DLD1 (cell line): ENCODE measurements around the gene NKAIN2.

Experiments
- in situ Hi-C: cut with HindIII; loops from 2 replicates; pipeline ENCODE4 v1.10.0; 2017; ENCODE audit warnings: low sequenced_read_pairs

Gene NKAIN2

GRCh38 chr6:124073820-124074587 lies 270.3 kb downstream of the NKAIN2 start:
- in situ Hi-C loops, result no loop called here

DNA sequence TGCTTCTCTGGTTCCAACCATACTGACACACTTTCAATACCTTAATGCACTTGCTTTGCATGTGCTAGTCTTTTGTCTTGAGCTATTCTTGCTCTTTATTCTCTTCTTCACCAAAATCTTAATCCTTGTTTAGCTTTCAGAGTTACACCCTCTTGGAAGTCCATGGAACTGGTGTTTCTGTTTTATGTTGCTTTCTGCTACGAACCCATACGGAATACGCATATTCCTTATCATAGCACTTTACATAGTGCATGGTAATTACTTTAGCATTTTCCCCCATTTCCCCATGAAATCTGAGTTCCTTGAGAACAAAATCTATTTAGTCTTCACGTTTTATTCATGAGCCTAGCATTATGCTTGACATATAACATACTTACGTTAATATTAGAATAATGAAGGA lies 270.9 kb downstream of the NKAIN2 start:
- in situ Hi-C loops, result no loop called here

- in situ Hi-C loops, result no loop called here
Measured at GRCh38 chr6:124076336-124077048, 272.8 kb downstream of the NKAIN2 start.

GRCh38 chr6:124078169-124078568 lies 274.5 kb downstream of the NKAIN2 start:
- in situ Hi-C loops, result no loop called here

- in situ Hi-C loops, result no loop called here
Measured at GRCh38 chr6:124080483-124080882, 276.8 kb downstream of the NKAIN2 start.

DNA sequence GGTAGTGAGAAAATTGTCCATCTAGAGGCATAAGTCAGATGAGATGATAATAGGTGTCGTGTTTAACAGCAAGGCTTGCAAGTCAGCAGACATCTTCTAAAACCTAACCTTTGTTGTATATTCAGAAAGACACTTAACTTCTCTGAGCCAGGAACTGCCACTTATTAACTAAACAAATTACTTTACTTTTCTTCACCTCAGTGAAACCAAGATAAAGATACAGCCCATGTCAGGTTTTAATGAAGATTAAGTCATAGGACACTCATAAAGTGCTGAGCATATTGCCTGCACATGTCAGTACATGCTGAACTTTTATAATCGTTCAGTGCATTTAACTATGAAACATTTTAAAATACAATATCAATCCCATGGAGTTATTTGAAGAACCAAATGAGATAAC lies 286.8 kb downstream of the NKAIN2 start:
- in situ Hi-C loops, result no loop called here

DNA sequence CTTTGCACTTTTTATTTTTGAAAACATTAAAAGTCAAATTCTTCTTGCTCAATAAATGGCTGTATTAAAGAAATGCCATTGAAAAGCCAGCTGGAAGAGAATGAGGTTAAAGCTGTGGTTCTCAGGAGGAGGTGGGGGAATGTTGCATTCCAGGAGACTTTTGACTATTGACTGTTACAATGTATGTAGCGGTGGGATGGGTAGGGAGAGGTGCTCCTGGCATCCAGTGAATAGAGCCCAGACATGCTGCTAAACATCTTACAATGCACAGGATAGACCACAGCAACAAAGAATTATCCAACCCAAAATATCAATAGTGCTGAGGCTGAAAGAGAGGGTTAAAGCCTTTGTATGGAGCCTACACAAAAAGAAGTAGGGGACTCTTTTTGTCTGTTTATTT lies 295.9 kb downstream of the NKAIN2 start:
- in situ Hi-C loops, result no loop called here

- in situ Hi-C loops, result no loop called here
Measured at GRCh38 chr6:124110514-124110913, 306.8 kb downstream of the NKAIN2 start.

DNA sequence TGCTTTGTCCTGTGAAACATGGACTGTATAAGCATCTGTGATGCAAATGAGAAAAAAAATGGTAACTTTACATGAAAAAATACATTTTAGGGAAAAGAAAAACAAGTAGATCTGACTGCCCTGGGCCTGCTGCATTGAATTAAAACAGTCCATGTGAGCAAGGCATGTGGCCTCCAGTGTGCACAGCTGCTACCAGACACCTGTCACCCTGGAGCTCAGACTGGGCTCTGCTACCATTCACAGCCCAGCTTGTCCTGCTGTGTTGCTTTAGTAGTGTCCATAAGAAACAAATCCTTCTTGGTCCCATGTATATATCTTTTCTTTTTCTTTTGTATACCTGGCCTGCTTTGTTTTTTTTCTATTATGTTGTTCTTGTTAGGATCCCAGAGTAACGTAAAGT lies 315.9 kb downstream of the NKAIN2 start:
- in situ Hi-C loops, result no loop called here

DNA sequence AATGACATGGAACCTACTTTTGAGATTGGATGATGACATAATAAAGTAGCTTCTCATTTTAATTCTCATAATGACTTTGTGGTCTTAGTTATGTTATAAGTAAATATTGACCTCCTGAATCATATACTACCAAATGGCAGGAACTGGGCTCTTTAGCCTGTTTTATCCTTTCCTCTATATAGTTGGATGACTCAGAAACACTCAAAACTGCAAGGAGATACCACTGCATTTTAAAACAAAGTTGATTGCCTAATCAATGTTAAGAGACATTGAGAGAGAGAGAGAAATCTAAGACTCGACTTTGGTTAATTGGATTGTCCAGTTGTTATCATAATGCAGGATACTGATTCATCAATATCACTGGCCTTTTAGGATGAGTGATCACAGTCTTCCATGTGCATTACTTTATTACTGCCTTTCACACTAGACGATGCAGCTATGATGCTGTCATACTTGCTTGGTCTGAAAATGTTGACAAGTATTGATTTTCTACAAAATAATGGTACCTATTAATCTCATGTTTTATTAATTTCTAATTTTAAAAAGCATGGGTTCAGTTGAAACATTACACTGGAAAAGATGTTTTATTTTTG lies 320.0 kb downstream of the NKAIN2 start:
- in situ Hi-C loops, result no loop called here

DNA sequence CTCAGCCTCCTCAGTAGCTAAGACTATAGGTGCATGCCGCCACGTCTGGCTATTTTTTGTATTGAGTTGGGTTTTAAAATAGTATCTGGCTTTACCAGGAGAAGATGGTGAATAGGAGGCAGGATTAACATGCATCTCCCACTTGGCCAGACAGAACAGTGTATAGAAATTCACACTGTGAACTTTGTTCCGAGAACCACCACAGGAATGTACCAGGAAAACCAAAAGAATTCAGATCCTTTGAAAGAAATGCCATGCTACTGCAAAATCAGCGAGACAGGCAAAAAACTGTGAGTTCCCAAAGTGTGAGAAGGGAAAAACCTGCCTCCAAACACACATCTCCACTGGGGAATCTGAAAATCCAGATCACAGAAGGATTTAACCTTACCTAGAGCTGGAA lies 327.6 kb downstream of the NKAIN2 start:
- in situ Hi-C loops, result no loop called here

DNA sequence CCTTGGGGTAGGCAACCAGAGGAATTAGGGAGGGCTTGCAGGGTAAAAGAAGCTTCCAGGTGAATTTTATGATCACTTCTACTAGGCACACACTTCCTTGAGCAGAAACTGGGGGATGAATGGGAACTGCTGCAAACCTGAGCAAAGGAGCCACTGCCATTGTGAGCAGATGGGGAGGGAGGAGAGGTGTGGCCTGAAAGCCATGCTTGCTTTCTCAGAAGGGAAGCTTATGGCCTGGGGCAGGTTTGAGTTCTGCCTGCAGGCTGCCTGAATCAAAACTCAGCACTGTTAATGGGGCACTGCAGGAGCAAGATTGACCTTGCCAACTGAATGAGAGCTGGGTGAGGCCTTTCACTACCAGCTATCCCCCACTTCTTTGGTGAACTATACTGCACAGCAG lies 328.1 kb downstream of the NKAIN2 start:
- in situ Hi-C loops, result no loop called here

DNA sequence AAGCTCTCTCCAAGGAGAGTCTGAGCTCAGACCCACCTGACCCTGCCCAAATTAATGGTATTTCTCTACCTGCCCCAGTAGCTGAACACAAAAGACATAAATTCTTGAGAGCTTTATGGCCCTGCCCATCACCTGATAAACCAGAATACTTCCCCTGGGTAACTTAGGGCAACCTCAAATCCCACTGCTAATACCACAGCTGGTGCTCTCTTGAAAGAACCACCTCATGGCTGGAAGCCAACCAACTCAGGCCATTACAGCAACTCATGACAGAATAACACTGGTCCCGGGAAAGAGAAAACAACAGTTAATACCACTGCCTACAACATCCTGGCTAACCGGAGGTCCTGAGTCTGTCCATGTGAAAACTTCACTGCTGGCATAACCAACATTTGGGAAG lies 328.6 kb downstream of the NKAIN2 start:
- in situ Hi-C loops, result no loop called here

GRCh38 chr6:124142852-124143251 lies 339.2 kb downstream of the NKAIN2 start:
- in situ Hi-C loops, result no loop called here

DNA sequence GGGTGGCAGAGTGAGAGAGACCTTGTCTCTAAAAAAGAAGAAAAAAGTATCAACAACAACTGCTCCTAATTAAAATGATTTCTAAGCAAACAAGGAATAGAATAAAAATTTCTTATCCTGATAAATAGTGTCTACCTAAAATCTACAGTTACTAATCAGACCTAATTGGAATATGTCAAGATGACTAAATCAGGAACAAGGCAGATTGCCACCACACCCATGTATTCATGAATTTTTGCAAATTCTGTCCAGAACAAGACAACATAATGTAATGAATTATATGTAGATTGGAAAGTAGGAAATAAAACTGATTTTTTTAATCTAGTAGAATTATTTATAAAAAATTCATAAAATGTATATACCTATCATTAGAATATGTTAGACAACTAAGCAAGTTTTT lies 339.8 kb downstream of the NKAIN2 start:
- in situ Hi-C loops, result no loop called here

GRCh38 chr6:124147621-124148020 lies 344.0 kb downstream of the NKAIN2 start:
- in situ Hi-C loops, result no loop called here

DNA sequence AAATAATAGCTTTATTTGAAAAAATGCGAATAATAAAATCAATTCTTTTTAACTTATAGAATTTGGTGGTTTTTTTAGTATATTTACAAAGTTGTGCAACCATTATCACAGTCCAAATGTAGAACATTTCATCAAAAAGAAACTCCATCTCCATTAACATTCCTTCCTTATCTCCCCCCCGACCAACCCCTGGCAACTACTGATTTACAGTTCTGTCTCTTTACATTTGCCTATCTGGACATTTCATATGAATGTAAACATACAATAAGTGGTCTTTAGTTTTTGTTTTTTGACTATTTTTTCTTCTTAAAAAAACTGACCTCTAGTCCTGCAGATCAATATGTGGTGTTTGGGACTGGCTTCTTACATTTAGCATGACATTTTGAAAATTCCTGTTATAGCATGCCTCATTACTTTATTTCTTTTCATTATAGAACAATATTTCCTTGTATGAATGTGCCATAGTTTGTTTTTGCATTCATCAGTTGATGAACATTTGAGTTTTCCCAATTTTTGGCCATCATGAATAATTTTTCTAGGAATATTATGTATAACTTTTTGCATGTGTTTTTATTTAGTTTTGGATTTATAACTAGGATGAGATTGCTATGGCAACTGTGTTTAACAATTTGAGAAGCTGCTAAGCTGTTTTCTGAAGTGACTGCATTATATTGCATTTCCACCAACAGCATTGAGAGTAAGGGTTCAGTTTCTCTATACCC lies 344.7 kb downstream of the NKAIN2 start:
- in situ Hi-C loops, result no loop called here

DNA sequence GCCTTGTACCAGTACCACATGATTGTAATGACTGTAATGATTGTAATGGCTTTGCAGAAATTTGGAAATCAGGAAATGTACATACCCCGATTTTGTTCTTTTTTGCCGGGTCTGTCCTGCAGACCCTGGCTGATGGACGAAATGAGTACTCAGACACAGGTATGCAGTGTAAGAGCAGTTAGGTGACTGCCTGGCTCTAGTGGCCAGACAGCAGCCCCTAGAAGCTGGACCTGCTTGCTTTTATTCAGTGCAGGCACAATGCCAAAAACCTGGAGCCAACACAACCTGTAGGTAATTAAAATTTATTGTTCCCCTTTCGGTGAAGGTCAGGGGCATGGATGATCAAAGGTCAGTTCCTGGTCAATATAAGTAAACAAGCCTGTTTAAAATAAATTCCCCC lies 346.0 kb downstream of the NKAIN2 start:
- in situ Hi-C loops, result no loop called here

GRCh38 chr6:124158024-124158423 lies 354.4 kb downstream of the NKAIN2 start:
- in situ Hi-C loops, result no loop called here

GRCh38 chr6:124163676-124164075 lies 360.0 kb downstream of the NKAIN2 start:
- in situ Hi-C loops, result no loop called here

GRCh38 chr6:124164343-124164742 lies 360.7 kb downstream of the NKAIN2 start:
- in situ Hi-C loops, result no loop called here
